Prostate gland (tissue), 2 donors: ENCODE measurements around the gene APCDD1L. TPM values are rescaled to one million over a fixed set of nuclear protein-coding genes. Genes with fewer than 3 reads are reported as not detected.

Experiments used
- DNase-seq: peaks from one replicate; pipeline ENCODE4 v3.0.0-alpha.2; 2019; ENCODE audit warnings: low spot score
- H3K27ac ChIP-seq, 2 donors: fragments of 200-600 bp; sonication (generic); 2 replicates each; pipeline ENCODE4 v1.5.1; 2017 to 2019
- H3K27me3 ChIP-seq: fragments of 200-600 bp; sonication (generic); replicated peaks from 2 replicates; pipeline ENCODE4 v1.5.1; 2019; ENCODE audit not compliant: insufficient read depth
- H3K36me3 ChIP-seq, 2 donors: fragments of 200-600 bp; sonication (generic); 1 replicate in 1 of 2; 2 replicates in 1 of 2; pipeline versions ENCODE4 v1.5.1 to v1.8.1; 2017 to 2019
- H3K4me1 ChIP-seq: fragments of 200-600 bp; sonication (generic); replicated peaks from 2 replicates; pipeline ENCODE4 v1.5.1; 2019
- H3K4me3 ChIP-seq, 2 donors: fragments of 200-600 bp; sonication (generic); 2 replicates each; pipeline ENCODE4 v1.5.1; 2017 to 2019
- H3K9me3 ChIP-seq: fragments of 200-600 bp; sonication (generic); 2 replicates; pipeline ENCODE4 v1.5.1; 2017
- CTCF ChIP-seq, 4 experiments: fragments of 200-600 bp in 2 of 4; fragments of 450-650 bp in 2 of 4; sonication (generic) in 2 of 4; IDR thresholded peaks; 1 replicate in 3 of 4; 2 replicates in 1 of 4; pipeline ENCODE4 v1.5.1; 2016 to 2019; ENCODE audit warnings: antibody characterized with exemption in 4 of 4, mild to moderate bottlenecking in 2 of 4, moderate library complexity in 2 of 4
- POLR2A ChIP-seq: fragments of 450-650 bp; IDR thresholded peaks from one replicate; pipeline ENCODE4 v1.6.1; 2016; ENCODE audit warnings: antibody characterized with exemption, mild to moderate bottlenecking
- POLR2AphosphoS5 ChIP-seq: sonication (generic); formaldehyde crosslinking; IDR thresholded peaks from one replicate; pipeline ENCODE4 v1.6.1; 2017; ENCODE audit warnings: antibody characterized with exemption
- WGBS: methylation state at CpG from one replicate; pipeline ENCODE4 v1.1.5; 2018; 5-methylcytosine and 5-hydroxymethylcytosine counted together
- intact Hi-C: fragments of 100-400 bp; cut with DNase I; formaldehyde crosslinking; loops from one replicate; pipeline ENCODE4 v1.14.2; 2022
- total RNA-seq, 2 donors: library from RNA; depleted of rRNA; stranded (reverse); fragments of >200 nt; gene quantifications; one replicate each; pipeline ENCODE4 v1.1.0, GENCODE V29; 2016

APCDD1L gene
- total RNA-seq, 2 donors from 2014 or later, result 0.23 to 0.46 TPM

GRCh38 chr20:58556961-58557360 lies 41.8 kb upstream of the APCDD1L start:
- Histone ChIP-seq H3K27ac (no peak overlapping the region), H3K4me3 (no peak overlapping the region), H3K36me3 (no peaks in the 10 kb centered on the region), H3K27me3 (no peaks in the 10 kb centered on the region), H3K4me1 (no peaks in the 10 kb centered on the region), H3K9me3 (no peaks in the 10 kb centered on the region)
- intact Hi-C loops, result no loop called here
- TF ChIP-seq CTCF (IDR thresholded peaks at IDR 0.05) (no peak), POLR2AphosphoS5 (no peak), POLR2A (no peak)
- no peak for DNase-seq
- 90% methylated on average over 6 of the region's 6 CpGs for WGBS

DNA sequence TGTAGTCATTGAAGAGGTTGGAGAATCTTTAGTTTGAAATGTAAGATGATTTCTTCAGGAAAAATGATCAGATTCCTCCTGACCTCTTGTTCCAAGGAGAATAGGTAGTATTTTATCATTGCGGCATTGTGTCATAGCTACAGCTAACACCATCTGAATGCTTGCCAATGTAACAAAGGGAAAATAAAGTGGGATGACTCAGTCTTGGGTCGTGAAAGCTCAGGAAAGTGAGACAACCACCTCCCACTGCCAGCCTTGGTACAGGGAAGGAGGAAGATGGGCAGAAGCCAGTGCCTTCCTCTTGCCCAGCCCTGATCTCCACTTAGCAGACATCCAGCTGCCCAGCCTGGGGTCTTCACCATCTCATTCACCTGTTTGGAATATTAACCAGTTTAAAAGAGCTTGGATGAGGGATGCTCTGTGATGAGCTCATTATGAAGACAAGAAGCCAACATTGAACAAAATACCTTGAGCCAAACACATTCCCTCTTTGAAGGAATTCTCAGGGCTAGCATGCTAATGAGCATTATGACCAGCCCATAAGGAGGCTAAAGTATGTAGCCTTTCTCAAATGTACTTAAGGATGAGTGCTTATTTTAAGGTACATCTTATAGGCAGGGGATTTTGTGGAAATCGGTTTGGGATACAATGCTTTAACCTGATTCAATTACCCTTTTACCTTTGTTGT lies 40.0 kb upstream of the APCDD1L start:
- Histone ChIP-seq H3K36me3 (no peaks in the 10 kb centered on the region), H3K27me3 (no peaks in the 10 kb centered on the region), H3K4me1 (no peaks in the 10 kb centered on the region), H3K4me3 (no peak overlapping the region), H3K27ac (no peak overlapping the region), H3K9me3 (no peaks in the 10 kb centered on the region)
- DNase-seq, result no peak
- TF ChIP-seq POLR2A, result no peak
- no peak for TF ChIP-seq POLR2AphosphoS5
- TF ChIP-seq CTCF (IDR thresholded peaks at IDR 0.05), result no peak
- 58% methylated on average over 3 of the region's 3 CpGs for WGBS
- intact Hi-C loops, result no loop called here

DNA sequence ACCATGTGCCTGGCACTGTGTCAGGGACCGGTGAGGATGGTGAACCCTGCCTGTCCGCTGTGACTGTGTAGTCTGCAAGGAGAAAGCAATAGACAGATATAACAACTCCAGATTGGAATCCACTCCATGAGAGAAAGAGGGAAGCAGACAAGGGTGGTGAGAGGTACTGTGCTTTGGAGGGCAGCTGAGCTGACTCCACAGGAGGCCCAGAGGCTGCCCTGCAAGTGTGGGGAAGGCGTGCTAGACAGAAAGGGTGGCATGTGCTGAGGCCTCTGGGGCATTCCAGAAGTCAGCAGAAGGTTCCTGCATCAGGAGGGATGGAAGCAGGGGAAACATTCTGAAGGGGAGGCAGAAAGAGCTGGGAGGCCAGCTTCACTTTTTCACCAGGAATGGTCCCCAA lies 39.3 kb upstream of the APCDD1L start:
- 98% methylated on average over 3 of the region's 3 CpGs for WGBS
- H3K9me3 ChIP-seq, result no peaks in the 10 kb centered on the region
- no peak for DNase-seq
- H3K4me3 ChIP-seq, result no peak overlapping the region
- TF ChIP-seq POLR2AphosphoS5, result no peak
- no peak for TF ChIP-seq POLR2A
- no peak for TF ChIP-seq CTCF (IDR thresholded peaks at IDR 0.05)
- intact Hi-C loops, result no loop called here
- no peaks in the 10 kb centered on the region for H3K27me3 ChIP-seq
- H3K4me1 ChIP-seq, result no peaks in the 10 kb centered on the region
- H3K27ac ChIP-seq, result no peak overlapping the region
- H3K36me3 ChIP-seq, result no peaks in the 10 kb centered on the region

- Histone ChIP-seq H3K9me3 (no peaks in the 10 kb centered on the region), H3K36me3 (no peaks in the 10 kb centered on the region), H3K27me3 (no peaks in the 10 kb centered on the region), H3K27ac (no peak overlapping the region), H3K4me3 (no peak overlapping the region), H3K4me1 (no peaks in the 10 kb centered on the region)
- 45% methylated on average over 9 of the region's 9 CpGs for WGBS
- no peak for DNase-seq
- TF ChIP-seq CTCF (IDR thresholded peaks at IDR 0.05), result no peak
- no peak for TF ChIP-seq POLR2AphosphoS5
- no peak for TF ChIP-seq POLR2A
- intact Hi-C loops, result loop anchor here (2.0 kb wide), 1 partner anchor 43 kb away; no protein-coding TSS in a partner anchor
These were observed 38.6 kb upstream of the APCDD1L start for GRCh38 chr20:58553841-58554240.

DNA sequence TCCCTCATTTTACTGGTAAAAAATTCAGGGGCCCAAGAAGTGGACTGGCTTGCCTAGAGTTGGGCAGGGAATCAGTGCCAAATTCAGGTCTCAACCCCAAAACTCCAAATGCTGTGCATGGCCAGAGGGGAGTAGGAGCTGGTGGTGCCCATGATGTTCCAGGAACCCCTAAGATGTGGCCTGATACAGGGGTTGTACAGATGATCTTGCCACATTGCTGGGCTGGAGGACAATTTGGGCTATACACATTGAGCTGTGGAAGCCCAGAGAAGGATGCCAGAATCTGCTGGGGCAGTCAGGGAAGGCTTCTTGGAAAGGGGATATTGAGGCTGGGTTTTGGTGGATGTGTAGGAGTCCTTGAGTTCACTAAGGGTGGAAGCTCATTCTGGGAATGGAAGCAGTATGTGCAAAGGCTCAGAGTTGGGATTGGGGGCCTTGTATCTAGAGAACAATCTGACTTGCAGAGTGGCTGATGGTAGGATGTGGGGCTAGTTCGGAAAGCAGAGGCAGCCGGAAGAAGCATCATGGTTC lies 38.0 kb upstream of the APCDD1L start:
- H3K36me3 ChIP-seq, result no peaks in the 10 kb centered on the region
- WGBS, result 83% methylated on average over 2 of the region's 2 CpGs
- no peaks in the 10 kb centered on the region for H3K9me3 ChIP-seq
- H3K4me3 ChIP-seq, result no peak overlapping the region
- TF ChIP-seq POLR2AphosphoS5 (no peak), CTCF (IDR thresholded peaks at IDR 0.05) (no peak), POLR2A (no peak)
- H3K27me3 ChIP-seq, result no peaks in the 10 kb centered on the region
- H3K4me1 ChIP-seq, result no peaks in the 10 kb centered on the region
- no peak overlapping the region for H3K27ac ChIP-seq
- DNase-seq, result no peak
- intact Hi-C loops, result loop anchor here (2.0 kb wide), 1 partner anchor 44 kb away; no protein-coding TSS in a partner anchor
